ENCODE data around the gene SLC38A11.

SLC38A11 gene

DNA sequence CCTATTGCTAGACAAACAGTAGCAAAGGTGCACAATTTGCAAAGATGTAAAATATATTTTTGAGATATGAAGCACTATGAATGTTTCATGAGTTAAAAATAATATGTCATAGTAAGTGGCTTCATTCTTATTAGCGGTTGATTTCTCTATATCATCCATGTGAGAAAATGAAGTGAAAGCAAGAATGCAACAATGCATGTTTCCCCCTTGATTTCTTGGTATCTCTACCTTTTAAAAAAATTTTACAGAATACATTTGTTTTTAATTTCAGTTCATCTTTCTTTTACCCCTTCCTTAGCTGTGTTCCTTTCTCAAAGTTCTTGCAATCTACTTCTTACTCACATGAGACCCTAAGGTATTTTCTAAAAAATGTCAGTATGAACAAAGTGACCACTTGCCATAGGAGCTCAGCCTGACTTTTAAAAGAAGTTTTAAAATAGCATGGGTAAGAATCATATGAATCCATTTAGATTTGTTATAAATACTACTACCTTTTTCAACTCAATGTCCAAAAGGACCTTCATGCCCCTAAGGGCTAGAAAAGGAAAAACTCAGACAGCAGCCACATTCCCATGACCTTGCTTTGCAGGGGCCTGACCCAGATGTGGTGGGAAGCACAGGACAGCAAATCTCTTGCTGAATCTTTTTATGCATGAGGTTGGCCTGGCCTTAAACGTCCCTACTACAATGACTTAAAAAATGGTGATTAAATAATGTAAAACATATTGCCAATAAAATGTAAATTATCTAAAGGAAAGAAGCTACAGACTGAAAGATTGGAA lies 14.8 kb upstream of the SLC38A11 start:
- no peak for DNase-seq (ENCODE audit: low read depth)

DNA sequence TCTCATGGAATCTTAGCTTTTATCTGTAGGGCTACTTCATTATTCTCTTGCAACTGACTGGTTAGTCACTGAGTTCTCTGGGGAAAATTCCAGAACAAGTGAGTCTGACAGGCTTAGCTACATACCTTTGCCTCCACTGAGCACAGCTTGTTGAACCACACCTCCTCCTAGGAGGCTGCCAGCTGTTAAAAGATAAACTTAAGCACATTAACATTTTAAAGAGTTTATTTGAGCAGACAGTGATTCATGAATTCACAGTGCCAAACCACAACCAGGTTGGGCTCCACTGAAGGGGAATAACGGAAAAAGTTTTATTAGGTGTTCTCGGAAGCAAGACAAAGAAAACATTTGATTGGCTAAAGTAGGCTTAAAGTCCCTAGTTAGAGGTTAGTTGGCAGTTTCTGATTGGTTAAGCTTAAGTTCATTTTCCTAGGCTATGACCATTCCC lies 12.5 kb upstream of the SLC38A11 start:
- no peak for DNase-seq (ENCODE audit: low read depth)

DNA sequence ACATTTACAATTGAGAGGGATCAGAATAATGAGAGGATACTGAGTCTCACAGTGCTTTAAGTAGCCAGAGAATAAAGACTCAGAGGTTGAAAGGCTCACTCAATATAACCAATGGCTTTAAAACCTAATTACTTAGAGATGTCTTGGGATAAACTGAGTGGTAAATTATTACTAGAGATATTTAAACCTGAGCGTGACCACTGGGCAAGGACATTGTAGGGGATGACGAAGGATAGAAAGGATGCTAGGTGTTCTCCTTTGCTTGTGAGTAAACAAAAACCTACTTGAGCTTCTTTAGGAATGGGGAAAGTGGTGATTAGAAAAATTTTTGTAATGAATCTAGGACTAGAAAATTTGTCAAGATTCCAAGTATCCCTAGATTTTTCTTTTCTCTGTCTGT lies 12.0 kb upstream of the SLC38A11 start:
- no peak for DNase-seq (ENCODE audit: low read depth)

DNA sequence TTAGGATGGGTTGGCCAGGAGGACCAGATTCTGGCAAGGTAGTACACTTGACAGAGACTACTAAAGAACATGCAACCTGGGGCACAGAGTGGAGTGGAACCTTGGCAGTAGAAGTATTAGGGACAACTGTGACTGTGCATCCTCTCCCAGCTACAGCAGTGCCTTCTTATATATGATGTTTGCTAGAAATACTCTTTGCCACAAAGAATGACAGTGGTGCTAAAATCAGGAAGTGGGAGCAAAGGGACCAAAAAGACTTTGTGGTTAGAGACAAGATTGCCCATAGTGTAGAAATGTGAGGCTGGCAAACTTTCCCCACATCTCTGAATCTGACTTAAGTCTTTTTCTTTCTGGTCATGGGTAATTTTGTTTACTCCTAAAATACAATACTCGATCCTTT lies 9.4 kb upstream of the SLC38A11 start:
- DNase-seq (ENCODE audit: low read depth), result no peak

DNA sequence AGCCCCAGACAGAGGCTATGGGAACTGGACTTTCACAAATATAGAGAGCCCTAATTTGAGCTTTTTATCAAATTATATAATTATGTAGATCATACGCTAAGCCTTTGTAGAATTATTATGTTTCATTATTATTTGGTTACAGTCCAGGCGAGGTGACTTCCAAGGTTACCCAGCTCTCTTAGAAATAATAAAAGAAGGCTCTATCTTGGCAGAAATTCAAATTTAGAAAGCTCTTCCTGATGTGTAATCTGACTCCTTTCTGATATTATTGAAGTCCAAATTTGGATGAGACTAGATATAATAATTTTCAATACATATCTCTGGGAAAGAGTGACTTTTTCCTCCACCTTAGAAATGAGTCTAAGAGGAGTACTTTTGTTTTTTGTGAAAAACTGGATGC lies 4.8 kb upstream of the SLC38A11 start:
- DNase-seq (ENCODE audit: low read depth), result no peak

DNA sequence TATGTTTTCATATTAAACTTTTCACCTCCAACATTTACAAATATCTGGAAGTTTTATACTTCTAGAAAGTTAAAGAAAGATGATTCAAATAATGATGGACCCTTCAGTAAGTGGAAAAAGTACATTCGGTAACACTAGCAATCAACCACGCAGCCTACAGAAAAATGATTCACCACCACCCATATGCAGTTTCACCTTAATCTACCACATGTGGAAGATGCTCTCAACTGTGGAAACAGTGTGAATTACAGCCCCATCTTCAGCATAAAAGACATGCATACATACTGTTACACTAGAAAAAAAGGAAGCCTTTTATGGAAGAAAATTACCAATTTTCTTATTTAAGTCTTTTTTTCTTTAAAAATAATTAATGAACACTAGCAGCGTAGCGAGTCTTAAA lies 1.1 kb downstream of the SLC38A11 start:
- DNase-seq (ENCODE audit: low read depth), result no peak

DNA sequence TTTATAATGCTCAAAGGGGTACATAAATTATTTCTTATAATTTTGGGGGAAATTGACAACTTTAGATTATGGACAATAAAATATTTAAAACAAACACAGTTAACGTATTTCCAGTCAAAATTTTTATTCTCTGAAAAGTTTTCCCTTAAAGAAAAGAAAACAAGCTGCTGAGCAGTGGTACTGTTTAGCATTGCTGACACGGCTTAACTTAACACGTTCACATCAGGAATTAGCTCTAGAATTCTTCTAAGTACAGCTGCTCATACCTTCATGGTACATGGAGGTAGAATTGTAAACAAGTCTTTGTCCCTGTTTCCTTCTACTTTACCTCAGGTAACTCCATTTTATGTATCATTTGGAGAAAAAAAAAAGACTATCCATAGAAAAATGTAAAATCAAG lies 2.0 kb downstream of the SLC38A11 start:
- DNase-seq (ENCODE audit: low read depth), result no peak

DNA sequence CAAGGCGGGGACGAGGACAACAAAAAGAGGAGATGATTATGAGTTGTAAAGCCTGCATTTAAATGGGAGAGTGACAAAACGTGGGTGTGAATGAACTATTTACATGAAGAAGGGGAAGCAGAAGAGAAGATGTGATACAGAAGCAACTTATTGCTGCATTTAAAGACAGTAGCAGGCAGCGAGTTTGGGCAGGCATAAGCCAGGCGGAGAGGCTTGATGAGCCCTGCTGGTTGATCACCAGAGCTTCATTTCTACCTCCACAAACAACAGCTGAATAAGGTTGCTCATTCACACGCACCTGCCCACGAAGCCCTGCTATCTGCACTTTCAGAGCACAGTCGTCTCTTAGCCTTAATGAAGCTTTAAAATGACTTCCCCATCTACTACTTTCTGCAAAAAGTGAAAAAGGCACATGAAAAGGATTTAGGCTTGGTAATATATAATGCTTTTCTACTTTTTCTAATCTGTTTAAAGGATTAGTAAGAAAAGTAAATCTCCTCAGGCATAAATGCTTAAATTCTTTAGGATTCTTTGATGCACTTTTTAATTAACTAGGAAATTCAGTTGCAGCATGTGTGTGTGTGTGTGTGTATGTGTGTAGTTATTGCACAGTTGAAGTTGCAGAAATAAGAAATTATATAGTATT lies 3.1 kb downstream of the SLC38A11 start:
- no peak for DNase-seq (ENCODE audit: low read depth)

DNA sequence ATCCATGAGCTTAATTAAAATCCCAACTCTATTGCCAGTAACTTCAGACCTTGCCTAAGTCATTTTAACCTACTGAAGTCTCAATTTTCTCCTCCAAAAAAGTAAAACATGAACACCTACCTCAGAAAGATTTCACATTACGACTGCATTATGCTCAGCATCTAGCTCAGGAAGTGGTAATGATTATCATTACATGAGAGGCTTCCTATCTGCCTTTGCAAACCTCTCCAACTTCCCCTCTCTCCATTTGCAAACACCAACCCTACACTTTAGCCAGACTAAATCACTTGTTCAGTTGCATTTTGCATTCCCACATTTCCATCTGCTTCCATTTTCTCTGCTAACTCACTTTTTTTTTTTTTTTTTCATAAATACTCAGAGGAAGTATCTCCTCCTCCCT lies 6.8 kb downstream of the SLC38A11 start:
- DNase-seq (ENCODE audit: low read depth), result no peak

DNA sequence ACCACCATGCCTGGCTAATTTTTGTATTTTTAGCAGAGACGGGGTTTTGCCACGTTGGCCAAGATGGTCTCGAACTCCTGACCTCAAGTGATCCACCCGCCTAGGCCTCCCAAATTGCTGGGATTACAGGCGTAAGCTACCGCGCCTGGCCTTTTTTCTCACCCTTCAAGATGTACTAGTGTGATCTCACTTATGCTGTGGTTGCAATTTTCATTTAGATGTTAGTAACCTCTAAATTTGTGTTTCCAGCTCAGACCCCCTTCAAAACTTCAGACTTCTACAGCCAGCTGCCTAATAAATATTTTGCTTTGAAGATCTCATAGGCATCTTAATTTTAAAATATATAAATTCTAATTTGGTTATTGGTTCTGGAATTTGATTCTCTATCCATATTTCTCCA lies 8.0 kb downstream of the SLC38A11 start:
- DNase-seq (ENCODE audit: low read depth), result no peak

DNA sequence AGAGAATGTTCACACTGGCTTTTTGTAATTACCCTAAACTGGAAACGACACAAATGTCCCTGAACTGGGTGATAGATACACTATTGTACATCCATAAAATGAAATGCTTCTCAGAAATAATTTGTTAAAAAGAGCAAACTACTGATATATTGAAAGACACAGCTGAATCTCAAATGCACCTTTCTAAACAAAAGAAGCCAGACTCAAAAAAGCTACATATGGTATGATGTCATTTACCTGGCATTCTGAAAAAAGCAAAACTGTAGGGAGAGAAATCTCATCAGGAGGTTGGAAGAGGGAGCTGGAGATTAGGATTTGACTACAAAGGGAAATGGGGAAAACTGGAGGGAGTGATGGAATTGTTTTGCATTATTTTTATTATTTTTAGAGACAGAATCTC lies 12.0 kb downstream of the SLC38A11 start:
- DNase-seq (ENCODE audit: low read depth), result no peak

DNA sequence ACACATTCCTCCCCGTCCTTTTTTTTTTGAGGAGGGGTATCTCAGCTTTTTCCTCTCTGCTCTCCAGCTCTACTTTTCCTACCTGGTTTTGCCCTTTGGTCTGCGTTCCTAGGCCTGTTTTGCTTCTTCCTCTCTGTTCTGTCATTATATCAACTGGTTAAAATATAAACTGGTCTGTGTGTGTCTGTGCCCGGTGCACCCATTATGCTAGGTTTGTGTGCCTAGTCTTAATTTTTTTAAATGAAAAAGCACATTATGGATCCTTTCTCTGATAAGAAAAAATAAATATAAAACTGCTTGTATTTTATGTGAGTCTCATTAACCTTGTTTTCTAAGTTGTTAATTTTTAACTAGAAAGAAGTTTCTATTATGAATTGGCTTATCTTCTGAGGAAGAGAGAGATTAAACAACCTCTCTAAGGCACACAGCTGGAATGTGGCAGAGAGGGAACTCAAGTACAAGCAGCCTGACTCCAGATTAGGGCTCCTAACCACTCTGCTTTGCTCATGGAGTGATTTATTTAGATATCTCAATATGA lies 17.4 kb downstream of the SLC38A11 start:
- DNase-seq (ENCODE audit: low read depth), result no peak

DNA sequence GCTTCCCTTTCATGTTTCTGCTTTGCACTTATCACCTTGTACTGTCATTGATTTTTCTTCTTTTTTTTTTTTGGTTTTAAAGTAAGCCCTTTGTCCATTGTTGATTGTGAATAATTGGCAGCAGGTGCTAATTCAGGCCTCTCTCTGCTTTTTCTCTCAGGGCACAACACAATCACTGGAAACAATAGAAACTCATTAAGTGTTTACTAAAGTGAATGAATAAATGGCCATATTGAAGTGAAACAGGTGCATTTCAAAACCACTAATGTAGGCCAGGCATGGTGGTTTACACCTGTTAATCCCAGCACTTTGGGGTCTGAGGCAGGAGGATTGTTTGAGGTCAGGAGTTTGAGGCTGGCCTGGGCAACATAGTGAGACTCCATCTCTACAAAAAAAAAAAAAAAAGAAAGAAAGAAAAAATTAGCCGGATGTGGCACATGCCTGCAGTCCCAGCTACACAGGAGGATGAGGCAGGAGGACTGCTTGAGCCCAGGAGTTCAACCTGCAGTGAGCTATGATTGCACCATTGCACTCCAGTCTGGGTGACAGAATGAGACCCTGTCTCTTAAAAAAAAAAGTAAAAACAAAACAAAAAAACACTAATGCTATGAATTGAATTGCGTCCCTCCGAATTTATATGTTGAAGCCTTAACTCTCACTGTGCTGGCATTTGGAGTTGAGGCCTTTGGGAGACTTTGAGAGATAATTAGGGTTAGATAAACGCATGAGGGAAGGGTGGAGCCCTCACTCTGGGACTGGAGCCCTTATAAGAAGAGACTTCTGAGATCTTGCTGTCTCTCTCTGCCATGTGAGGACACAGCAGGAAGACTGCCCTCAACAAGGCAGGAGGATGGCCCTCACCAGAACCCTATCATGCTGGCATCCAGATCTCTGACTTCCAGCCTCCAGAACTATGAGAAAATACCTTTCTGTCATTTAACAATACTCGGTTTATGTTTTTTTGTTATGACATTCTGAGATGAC lies 19.9 kb downstream of the SLC38A11 start:
- DNase-seq (ENCODE audit: low read depth), result no peak

DNA sequence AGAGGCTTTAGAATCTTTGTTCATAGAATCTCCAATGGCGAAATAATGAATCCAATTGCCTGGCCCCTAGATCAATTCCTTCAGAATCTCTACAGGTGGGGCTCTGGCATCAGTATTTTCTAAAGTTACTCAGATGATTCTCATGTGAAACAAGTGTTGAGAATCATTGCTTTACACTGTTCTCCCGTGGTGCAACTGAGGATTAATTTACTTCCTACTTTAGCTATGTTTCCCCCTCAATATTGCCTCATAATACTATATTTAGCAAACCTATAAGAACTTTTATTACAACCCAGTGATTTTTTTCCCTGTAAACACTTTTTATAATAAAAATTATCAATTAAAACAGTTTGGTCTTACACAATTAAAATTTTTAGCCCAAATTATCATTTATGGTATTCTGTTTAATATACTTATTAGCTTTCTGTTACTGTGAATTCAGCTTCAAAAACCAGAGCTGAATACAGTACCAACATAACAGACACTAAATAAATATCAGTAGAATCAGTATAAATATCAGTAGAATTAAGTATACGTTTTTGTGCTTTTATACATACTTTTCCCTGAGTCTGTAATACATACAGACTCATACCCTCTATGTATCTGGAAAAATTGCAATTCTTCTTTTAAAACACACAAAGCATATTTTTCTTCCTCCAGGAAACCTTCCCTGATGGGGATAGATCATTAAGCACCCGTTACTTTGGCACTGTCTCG lies 20.8 kb downstream of the SLC38A11 start:
- no peak for DNase-seq (ENCODE audit: low read depth)

DNA sequence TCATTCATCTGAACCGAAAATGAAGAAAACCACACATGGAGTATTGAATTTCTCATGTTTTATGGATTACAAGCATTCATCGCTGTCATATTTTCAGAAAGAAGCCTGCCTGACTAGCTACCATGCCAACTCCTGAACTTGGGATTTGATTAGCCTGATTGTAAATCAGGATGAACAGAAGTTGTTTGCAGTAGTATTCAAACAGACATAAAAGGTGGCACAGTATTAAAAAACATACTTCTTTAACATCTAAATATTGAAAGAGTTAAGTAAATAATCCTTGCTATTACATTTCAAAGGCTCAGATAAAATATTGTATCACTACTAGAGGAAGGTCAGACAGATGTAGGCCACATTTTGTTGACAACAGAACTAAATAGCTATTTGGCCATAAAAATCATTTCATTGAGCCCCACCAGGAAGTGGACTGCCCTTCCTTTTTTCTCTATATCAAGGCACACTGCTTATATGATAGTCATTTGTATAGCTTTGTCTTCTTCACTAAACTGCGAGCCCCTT lies 21.6 kb downstream of the SLC38A11 start:
- DNase-seq (ENCODE audit: low read depth), result no peak

DNA sequence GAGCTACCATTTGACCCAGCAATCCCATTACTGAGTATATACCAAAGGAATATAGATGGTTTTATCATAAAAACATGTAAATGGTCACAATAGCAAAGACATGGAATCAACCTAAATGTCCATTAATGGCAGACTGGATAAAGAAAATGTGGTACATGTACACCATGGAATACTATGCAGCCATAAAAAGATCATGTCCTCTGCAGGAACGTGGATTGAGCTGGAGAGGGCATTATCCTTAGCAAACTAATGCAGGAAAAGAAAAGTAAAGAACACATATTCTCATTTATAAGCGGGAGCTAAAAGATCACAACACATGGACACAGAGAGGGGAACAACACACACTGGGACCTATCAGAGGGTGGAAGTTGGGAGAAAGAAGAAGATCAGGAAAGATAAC lies 22.9 kb downstream of the SLC38A11 start:
- DNase-seq (ENCODE audit: low read depth), result no peak

DNA sequence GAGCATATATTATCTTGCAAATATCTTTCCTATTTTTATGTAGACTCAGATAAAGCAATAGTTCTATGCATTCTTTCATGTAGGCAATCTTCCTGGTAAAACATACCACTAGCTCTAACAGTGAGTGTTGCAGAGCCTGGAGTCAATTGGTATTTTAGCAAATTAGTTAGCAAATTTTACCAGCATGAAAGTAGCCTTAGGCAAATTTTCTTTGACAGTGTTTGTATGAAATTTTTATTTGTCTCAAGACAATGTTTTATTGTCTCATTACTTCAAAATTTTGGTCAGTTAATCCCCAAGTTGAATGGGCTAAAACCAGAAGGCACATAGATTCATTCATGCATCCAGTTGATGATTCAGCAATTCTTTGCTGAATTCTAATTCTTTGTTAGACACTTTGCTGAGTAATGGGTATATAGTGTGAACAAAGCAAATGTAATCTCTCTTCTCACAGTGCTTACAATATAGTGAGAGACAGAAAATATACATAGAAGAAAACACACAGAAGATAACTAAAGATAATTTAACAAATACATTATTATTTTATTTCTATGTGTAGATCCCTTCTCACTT lies 27.1 kb downstream of the SLC38A11 start:
- no peak for DNase-seq (ENCODE audit: low read depth)

DNA sequence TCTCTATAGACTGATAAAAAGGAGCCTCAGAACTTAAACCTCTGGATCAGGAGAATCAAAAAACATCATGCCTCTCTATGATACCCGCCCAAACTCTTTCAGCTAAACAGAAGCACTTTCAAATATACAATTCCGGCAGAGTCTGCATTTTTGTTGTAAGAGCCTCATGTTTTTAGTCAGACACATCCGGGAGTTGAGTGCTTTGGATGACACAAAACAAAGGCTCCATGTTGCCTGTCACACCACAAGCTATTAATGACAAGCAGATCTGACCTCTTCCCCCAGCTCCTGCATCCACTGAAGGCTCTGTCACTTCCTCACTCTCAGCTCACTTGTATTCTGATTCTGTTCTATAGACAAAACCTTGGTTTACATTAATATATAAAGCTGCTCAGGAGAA lies 33.2 kb downstream of the SLC38A11 start:
- DNase-seq (ENCODE audit: low read depth), result no peak

DNA sequence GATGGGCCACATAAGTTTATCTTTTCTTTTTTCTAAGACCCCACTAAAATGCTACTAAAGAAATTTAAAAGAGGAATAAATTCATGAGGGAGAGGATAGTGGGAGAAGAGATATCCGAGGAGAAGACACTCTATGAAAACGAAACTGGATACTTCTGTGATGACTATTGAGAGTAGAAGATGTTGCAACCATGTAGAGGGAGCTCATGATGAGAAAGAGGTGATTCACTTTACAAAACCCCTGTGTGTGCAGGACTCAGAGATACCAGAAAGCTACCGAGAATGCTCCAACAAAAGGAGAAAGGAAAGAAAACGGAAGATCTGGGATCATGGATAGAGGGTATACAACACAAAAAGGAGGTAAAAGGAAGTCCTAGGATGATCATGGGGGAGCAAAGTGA lies 34.9 kb downstream of the SLC38A11 start:
- no peak for DNase-seq (ENCODE audit: low read depth)

DNA sequence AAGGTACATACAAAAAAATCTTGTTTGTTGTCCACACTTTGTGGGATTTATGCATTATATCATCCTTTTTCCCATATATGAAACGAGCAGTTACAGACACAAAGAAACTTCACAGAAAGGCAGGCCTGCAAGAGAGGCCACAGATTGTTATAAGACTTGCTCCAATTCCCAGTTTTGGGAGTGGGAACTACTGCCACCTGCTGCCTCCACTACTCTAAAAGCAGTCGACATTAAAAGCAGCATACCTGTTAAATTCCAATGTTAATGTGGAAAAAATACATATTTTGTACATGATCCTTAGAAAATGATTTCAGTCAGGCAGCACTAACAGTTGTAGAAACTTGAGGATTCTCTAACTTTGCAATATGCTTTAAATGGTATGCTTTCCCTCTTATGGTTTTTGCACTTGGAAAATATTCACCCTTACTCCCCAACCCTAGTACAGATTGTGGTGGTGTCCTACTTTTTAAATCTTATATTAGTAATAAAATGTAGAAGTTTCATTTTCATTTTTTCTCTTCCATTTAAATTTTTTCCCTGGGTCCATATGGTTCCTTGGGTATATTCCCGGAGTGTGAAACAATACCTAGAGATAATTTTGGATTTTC lies 37.9 kb downstream of the SLC38A11 start:
- no peak for DNase-seq (ENCODE audit: low read depth)

DNA sequence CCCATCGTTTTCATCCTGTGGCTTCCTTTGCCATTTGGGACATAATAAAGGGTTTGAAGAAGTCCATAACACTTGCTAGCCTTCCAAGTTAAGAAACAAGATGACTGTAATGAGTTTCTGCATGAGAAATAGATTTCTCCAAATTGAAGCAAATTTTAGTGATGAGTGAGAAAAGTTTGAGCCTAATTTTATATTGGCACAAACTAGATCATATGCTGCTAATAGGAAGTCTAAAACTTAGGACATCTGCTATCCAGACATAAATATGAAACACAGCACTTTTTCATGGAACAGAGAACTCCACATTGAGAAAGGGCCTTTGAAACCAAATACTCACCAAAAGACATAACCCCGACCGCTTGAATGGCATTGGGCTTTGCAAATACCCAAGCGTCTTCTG lies 39.8 kb downstream of the SLC38A11 start:
- no peak for DNase-seq (ENCODE audit: low read depth)

Data from stimulated activated CD8-positive, alpha-beta memory T cell treated with anti-CD3 and anti-CD28 coated beads, Interleukin-15, amount 100 ng/mL, for 24 hours (primary cell).